GM12875 (cell line): ENCODE results near the gene TBC1D22B.
"Not testable (repeated sequence)": the region's sequence is repeated elsewhere in the genome, so short reads cannot be mapped to it uniquely, and the experiment has no call there.

Experiments
- H3K4me3 ChIP-seq: one replicate; pipeline ENCODE4 v1.5.1; 2011; ENCODE audit warnings: low read depth, low read length, control low read depth
- CTCF ChIP-seq: IDR thresholded peaks from 2 replicates; pipeline ENCODE4 v1.5.1; 2011; ENCODE audit warnings: low read depth, mild to moderate bottlenecking, control low read depth, inconsistent platforms, low read length, moderate library complexity, borderline replicate concordance; ENCODE audit not compliant: insufficient read depth

The TBC1D22B gene

GRCh38 chr6:37287519-37288157 lies 30.1 kb downstream of the TBC1D22B start:
- no peak overlapping the region for H3K4me3 ChIP-seq
- TF ChIP-seq CTCF, result no peak

- no peak overlapping the region for H3K4me3 ChIP-seq
- no peak for TF ChIP-seq CTCF
Observed at GRCh38 chr6:37288247-37288646, 30.7 kb downstream of the TBC1D22B start.

- no peak overlapping the region for H3K4me3 ChIP-seq
- TF ChIP-seq CTCF, result no peak
Observed at GRCh38 chr6:37289931-37290330, 32.4 kb downstream of the TBC1D22B start.

GRCh38 chr6:37293426-37293825 lies 35.9 kb downstream of the TBC1D22B start:
- no peak for TF ChIP-seq CTCF
- no peak overlapping the region for H3K4me3 ChIP-seq

- H3K4me3 ChIP-seq, result not testable (repeated sequence)
Observed at GRCh38 chr6:37297637-37298036, 40.1 kb downstream of the TBC1D22B start.

GRCh38 chr6:37298958-37299357 lies 41.4 kb downstream of the TBC1D22B start:
- H3K4me3 ChIP-seq, result no peak overlapping the region
- no peak for TF ChIP-seq CTCF

GRCh38 chr6:37299990-37300389 lies 42.4 kb downstream of the TBC1D22B start:
- TF ChIP-seq CTCF, result no peak

More at GRCh38 chr6:37299990-37300389, 42.4 kb downstream of the TBC1D22B start:
- H3K4me3 ChIP-seq, result no peak overlapping the region
